ENCODE results near the gene RFC5. TPM values are rescaled to one million over a fixed set of nuclear protein-coding genes. Genes with fewer than 3 reads are reported as not detected.
A peak's percentile ranks its signal among the peaks of the same experiment; 100 is the strongest.

RFC5 gene
- total RNA-seq, 1 experiment from 2014 or later = 100 TPM

DNA sequence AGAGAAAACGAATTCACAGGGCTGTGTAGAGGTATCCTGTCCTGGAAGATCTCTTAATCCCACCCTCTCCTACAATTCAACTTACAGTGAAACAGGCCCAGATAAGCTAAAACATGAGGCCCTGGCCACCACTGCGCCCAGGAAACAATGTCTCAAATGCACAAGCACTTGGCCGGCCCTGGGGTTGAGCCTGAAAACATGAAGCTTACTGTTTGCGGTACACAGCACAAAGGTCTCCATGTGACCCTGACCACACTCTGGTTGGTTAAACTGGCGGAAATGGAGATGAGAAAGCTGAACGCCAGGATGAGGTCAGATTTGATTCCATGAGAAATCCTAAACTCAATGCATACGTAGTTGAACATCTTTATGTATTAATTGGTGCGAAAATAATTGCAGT lies 28.1 kb downstream of the RFC5 start:
- ChIA-PET POLR2A (ENCODE audit: unreplicated experiment) (no interaction called here), CTCF (no interaction called here)
- Histone ChIP-seq H3K27me3 (ENCODE audit: low read length) (no peaks in the 10 kb centered on the region), H2AFZ (ENCODE audit: low read length) (no peak overlapping the region), H3F3A (ENCODE audit: low read length, unreplicated experiment) (no peaks in the 10 kb centered on the region), H3K79me2 (ENCODE audit: low read length) (0 out of 2 replicates have a peak, but pooled peaks cover 12% of the 10 kb centered on the region), H3K9me2 (replicated peaks; ENCODE audit: low read length) (no peaks in the 10 kb centered on the region), H3K27ac (ENCODE audit: low read length) (no peak overlapping the region), H3K36me3 (ENCODE audit: low read depth, low read length) (peaks cover 47% of the 10 kb centered on the region), H3K4me2 (ENCODE audit: low read length) (no peak overlapping the region), H3K9me3 (ENCODE audit: low read length) (no peaks in the 10 kb centered on the region), H3K4me3 (ENCODE audit: low read length) (no peak overlapping the region), H3K4me1 (ENCODE audit: insufficient read depth, low read length) (no peaks in the 10 kb centered on the region), H3K9ac (ENCODE audit: low read length) (no peak overlapping the region), H4K20me1 (ENCODE audit: low read length) (no peaks in the 10 kb centered on the region)
- no peak for ATAC-seq
- intact Hi-C loops (cut with micrococcal nuclease) = no loop called here
- BruUV-seq (replicated peaks) = no TSS peak
- DNase-seq = no peak
- TF ChIP-seq, protein P1, sequence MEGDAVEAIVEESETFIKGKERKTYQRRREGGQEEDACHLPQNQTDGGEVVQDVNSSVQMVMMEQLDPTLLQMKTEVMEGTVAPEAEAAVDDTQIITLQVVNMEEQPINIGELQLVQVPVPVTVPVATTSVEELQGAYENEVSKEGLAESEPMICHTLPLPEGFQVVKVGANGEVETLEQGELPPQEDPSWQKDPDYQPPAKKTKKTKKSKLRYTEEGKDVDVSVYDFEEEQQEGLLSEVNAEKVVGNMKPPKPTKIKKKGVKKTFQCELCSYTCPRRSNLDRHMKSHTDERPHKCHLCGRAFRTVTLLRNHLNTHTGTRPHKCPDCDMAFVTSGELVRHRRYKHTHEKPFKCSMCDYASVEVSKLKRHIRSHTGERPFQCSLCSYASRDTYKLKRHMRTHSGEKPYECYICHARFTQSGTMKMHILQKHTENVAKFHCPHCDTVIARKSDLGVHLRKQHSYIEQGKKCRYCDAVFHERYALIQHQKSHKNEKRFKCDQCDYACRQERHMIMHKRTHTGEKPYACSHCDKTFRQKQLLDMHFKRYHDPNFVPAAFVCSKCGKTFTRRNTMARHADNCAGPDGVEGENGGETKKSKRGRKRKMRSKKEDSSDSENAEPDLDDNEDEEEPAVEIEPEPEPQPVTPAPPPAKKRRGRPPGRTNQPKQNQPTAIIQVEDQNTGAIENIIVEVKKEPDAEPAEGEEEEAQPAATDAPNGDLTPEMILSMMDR (conservative IDR thresholded peaks at IDR 0.05; ENCODE audit: low read depth, low read length) = no peak
- TF ChIP-seq EZH2 (IDR thresholded peaks at IDR 0.05; ENCODE audit: low read length, unreplicated experiment) (no peak), EZH2phosphoT487 (IDR thresholded peaks at IDR 0.05; ENCODE audit: borderline replicate concordance, low read length) (no peak)

DNA sequence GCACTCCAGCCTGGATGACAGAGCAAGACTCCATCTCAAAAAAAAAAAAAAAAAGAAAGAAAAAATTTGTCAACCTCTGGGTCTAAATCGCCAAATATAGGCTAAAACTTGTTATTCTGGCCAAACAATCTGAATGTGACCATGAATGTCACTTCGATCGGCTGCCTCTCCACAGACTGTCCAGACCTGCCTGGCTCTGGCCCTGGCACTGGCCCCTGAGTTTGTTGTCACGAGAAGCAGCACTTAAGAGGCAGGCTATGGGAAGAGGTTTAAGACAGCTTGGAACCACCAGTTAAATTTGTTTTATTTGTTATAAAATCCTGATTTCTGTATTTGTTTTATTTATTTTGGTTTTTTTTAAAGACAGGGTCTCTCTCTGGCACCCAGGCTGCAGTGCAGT lies 29.9 kb downstream of the RFC5 start:
- ChIA-PET POLR2A (ENCODE audit: unreplicated experiment) (no interaction called here), CTCF (no interaction called here)
- Histone ChIP-seq H2AFZ (ENCODE audit: low read length) (no peak overlapping the region), H4K20me1 (ENCODE audit: low read length) (no peaks in the 10 kb centered on the region), H3K4me3 (ENCODE audit: low read length) (no peak overlapping the region), H3K9ac (ENCODE audit: low read length) (no peak overlapping the region), H3K4me1 (ENCODE audit: insufficient read depth, low read length) (peaks cover 3% of the 10 kb centered on the region; the same call in 1 of the 2 replicates), H3K9me3 (ENCODE audit: low read length) (no peaks in the 10 kb centered on the region), H3K36me3 (ENCODE audit: low read depth, low read length) (peaks cover 50% of the 10 kb centered on the region), H3K79me2 (ENCODE audit: low read length) (peaks cover 28% of the 10 kb centered on the region), H3F3A (ENCODE audit: low read length, unreplicated experiment) (no peaks in the 10 kb centered on the region), H3K27me3 (ENCODE audit: low read length) (no peaks in the 10 kb centered on the region), H3K27ac (ENCODE audit: low read length) (no peak overlapping the region), H3K4me2 (ENCODE audit: low read length) (no peak overlapping the region), H3K9me2 (replicated peaks; ENCODE audit: low read length) (no peaks in the 10 kb centered on the region)
- TF ChIP-seq EZH2phosphoT487 (IDR thresholded peaks at IDR 0.05; ENCODE audit: borderline replicate concordance, low read length) = no peak
- no peak for TF ChIP-seq EZH2 (IDR thresholded peaks at IDR 0.05; ENCODE audit: low read length, unreplicated experiment)
- TF ChIP-seq, protein P1 (conservative IDR thresholded peaks at IDR 0.05; ENCODE audit: low read depth, low read length) = no peak
- DNase-seq (no peak), ATAC-seq (no peak)
- no TSS peak for BruUV-seq (replicated peaks)
- intact Hi-C loops (cut with micrococcal nuclease) = no loop called here

DNA sequence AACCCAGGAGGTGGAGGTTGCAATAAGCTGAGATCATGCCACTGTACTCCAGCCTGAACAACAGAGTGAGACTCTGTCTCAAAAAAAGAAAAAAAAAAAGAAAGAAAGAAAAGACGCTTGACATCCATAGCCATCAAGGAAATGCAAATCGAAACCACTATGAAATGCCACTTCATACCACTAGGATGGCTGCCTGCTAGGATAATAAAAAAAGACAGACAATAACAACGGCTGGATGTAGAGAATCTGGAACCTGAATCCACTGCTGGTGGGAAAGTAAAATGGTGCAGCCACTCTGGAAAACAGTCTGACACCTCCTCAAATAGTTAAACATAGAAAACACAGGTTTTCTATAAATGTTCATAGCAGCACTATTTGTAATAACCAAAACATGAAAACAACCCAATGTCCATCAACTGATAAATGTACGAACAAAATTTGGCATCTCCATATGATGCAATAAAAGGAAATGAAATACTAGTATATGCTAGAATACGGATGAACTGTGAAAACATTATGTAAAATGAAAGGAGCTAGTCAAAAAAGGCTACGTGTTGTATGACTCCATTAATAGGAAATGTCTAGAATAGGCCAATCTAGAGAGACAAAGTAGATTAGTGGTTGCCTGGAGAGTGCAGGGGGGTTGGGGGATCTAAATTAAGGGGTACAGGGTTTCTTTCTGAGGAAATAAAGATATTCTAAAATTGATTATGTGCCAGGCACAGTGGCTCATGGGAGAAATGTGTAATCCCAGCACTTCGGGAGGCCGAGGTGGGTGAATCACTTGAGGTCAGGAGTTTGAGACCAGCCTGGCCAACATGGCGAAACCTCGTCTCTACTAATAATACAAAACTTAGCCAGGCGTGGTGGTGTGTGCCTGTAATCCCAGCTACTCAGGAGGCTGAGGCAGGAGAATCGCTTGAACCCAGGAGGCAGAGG lies 34.7 kb downstream of the RFC5 start:
- H3K36me3 ChIP-seq (ENCODE audit: low read depth, low read length) = peaks cover 37% of the 10 kb centered on the region
- H3K4me3 ChIP-seq (ENCODE audit: low read length) = no peak overlapping the region
- H3K9me3 ChIP-seq (ENCODE audit: low read length) = no peaks in the 10 kb centered on the region
- H3K79me2 ChIP-seq (ENCODE audit: low read length) = peaks cover 63% of the 10 kb centered on the region
- H3K9me2 ChIP-seq (replicated peaks; ENCODE audit: low read length) = no peaks in the 10 kb centered on the region
- H3K9ac ChIP-seq (ENCODE audit: low read length) = no peak overlapping the region
- H3F3A ChIP-seq (ENCODE audit: low read length, unreplicated experiment) = peaks cover 12% of the 10 kb centered on the region
- H3K4me1 ChIP-seq (ENCODE audit: insufficient read depth, low read length) = peaks cover 40% of the 10 kb centered on the region
- no peaks in the 10 kb centered on the region for H4K20me1 ChIP-seq (ENCODE audit: low read length)
- ATAC-seq (no peak), DNase-seq (no peak)
- 0 out of 2 replicates have a peak overlapping the region, but pooled peaks have one; percentile 77 for H3K27ac ChIP-seq (ENCODE audit: low read length)
- intact Hi-C loops (cut with micrococcal nuclease) = loop anchor here (5.0 to 10.0 kb wide), 2 partner anchors 366 to 1134 kb away; no protein-coding TSS in a partner anchor
- H2AFZ ChIP-seq (ENCODE audit: low read length) = no peak overlapping the region
- BruUV-seq (replicated peaks) = no TSS peak
- ChIA-PET POLR2A (ENCODE audit: unreplicated experiment) (interaction anchor here (0.6 kb wide), 1 partner anchor 9 kb away, joined by 4 read pairs; no protein-coding TSS in a partner anchor), CTCF (no interaction called here)
- no peaks in the 10 kb centered on the region for H3K27me3 ChIP-seq (ENCODE audit: low read length)
- H3K4me2 ChIP-seq (ENCODE audit: low read length) = no peak overlapping the region
- TF ChIP-seq, protein P1 (conservative IDR thresholded peaks at IDR 0.05; ENCODE audit: low read depth, low read length) = no peak
- TF ChIP-seq EZH2phosphoT487 (IDR thresholded peaks at IDR 0.05; ENCODE audit: borderline replicate concordance, low read length) (no peak), EZH2 (IDR thresholded peaks at IDR 0.05; ENCODE audit: low read length, unreplicated experiment) (no peak)

Measured in PC-3 (cell line).